Endothelial cell of umbilical vein (primary cell): ENCODE results near the gene ANXA9. TPM values are rescaled to one million over a fixed set of nuclear protein-coding genes. Genes with fewer than 3 reads are reported as not detected.

Source experiments
- BruUV-seq: library from RNA; stranded (reverse); fragments of 400-500 nt; replicated peaks from 2 replicates; lab custom pipeline; 2021; lab: Mats Ljungman, UMichigan
- CTCF ChIA-PET: fragments of 300-600, 350-600 bp; sonication (Branson Sonifier 250); formaldehyde crosslinking; loops from one replicate; lab custom pipeline; 2021; ENCODE audit warnings: antibody characterized with exemption, inconsistent platforms; lab: Charles Lee
- POLR2A ChIA-PET: fragments of 300-600, 350-600 bp; sonication (Branson Sonifier 250); formaldehyde crosslinking; loops from one replicate; lab custom pipeline; 2021; ENCODE audit warnings: antibody characterized with exemption, inconsistent platforms; lab: Charles Lee
- DNase-seq: peaks from one replicate; pipeline ENCODE4 v3.0.0-alpha.2; 2011; ENCODE audit warnings: low read depth, low spot score
- FAIRE-seq: peaks from 2 replicates; lab custom pipeline; 2011; peaks lifted over from hg19 to GRCh38; lab: Jason Lieb, UNC
- H2AFZ ChIP-seq: 2 replicates; pipeline ENCODE4 v1.6.0; 2012; ENCODE audit warnings: low read depth, low read length, control low read depth, inconsistent platforms
- H3K27ac ChIP-seq: 2 replicates; pipeline ENCODE4 v1.5.1; 2011; ENCODE audit warnings: low read depth, mild to moderate bottlenecking, control low read depth, low read length, moderate library complexity; ENCODE audit not compliant: insufficient read depth
- H3K27me3 ChIP-seq, 2 experiments: 2 replicates each; pipeline versions ENCODE4 v1.6.0 to v1.6.1; 2011; ENCODE audit warnings: low read length in 2 of 2, mixed read lengths in 1 of 2; ENCODE audit not compliant: control insufficient read depth in 2 of 2, insufficient read depth in 2 of 2
- H3K36me3 ChIP-seq, 2 experiments: 2 replicates in 1 of 2; 3 replicates in 1 of 2; pipeline ENCODE4 v1.5.1; 2011; ENCODE audit warnings: low read length in 2 of 2, mild to moderate bottlenecking in 1 of 2, moderate library complexity in 1 of 2; ENCODE audit not compliant: control insufficient read depth in 2 of 2, insufficient read depth in 2 of 2; ENCODE audit errors: extremely low read depth in 1 of 2
- H3K4me1 ChIP-seq: 3 replicates; pipeline ENCODE4 v1.5.1; 2011; ENCODE audit warnings: mild to moderate bottlenecking, low read length; ENCODE audit not compliant: control insufficient read depth, insufficient read depth; ENCODE audit errors: extremely low read depth
- H3K4me2 ChIP-seq: 2 replicates; pipeline ENCODE4 v1.6.1; 2011; ENCODE audit warnings: low read length, control low read depth, mixed read lengths; ENCODE audit not compliant: insufficient read depth
- H3K4me3 ChIP-seq, 3 experiments: fragments of 200-600 bp in 1 of 3; sonication (generic), shearing (Covaris generic) in 1 of 3; replicated peaks in 1 of 3; 2 replicates each; pipeline ENCODE4 v1.5.1; 2011 to 2016; ENCODE audit warnings: control low read depth in 3 of 3, low read length in 3 of 3, mild to moderate bottlenecking in 2 of 3, inconsistent platforms in 1 of 3, low read depth in 1 of 3, moderate library complexity in 1 of 3; ENCODE audit not compliant: insufficient read depth in 1 of 3
- H3K79me2 ChIP-seq: 2 replicates; pipeline ENCODE4 v1.6.0; 2012; ENCODE audit warnings: low read length, inconsistent platforms; ENCODE audit not compliant: control insufficient read depth, insufficient read depth
- H3K9ac ChIP-seq: replicated peaks from 2 replicates; pipeline ENCODE3; 2011; ENCODE audit warnings: low read length, control low read depth; ENCODE audit not compliant: insufficient read depth; ENCODE audit errors: extremely low read depth
- H3K9me1 ChIP-seq: replicated peaks from 3 replicates; pipeline ENCODE4 v1.6.0; 2011; ENCODE audit warnings: mild to moderate bottlenecking, low read length; ENCODE audit not compliant: control insufficient read depth, insufficient read depth; ENCODE audit errors: extremely low read depth
- H3K9me3 ChIP-seq: replicated peaks from 2 replicates; pipeline ENCODE4 v1.5.1; 2012; ENCODE audit warnings: low read length, inconsistent platforms; ENCODE audit not compliant: control insufficient read depth, insufficient read depth
- H4K20me1 ChIP-seq: replicated peaks from 2 replicates; pipeline ENCODE3; 2011; ENCODE audit warnings: mild to moderate bottlenecking, low read length; ENCODE audit not compliant: control insufficient read depth, insufficient read depth; ENCODE audit errors: extremely low read depth
- CTCF ChIP-seq, 2 donors: IDR thresholded peaks; 1 replicate in 1 of 2; 2 replicates in 1 of 2; pipeline ENCODE4 v1.5.1; 2011; ENCODE audit warnings: low read length in 2 of 2, mild to moderate bottlenecking in 2 of 2, moderate library complexity in 2 of 2, control low read depth in 1 of 2, inconsistent platforms in 1 of 2, low read depth in 1 of 2; ENCODE audit not compliant: insufficient read depth in 1 of 2; ENCODE audit errors: extremely low read depth in 1 of 2
- EZH2 ChIP-seq: IDR thresholded peaks from 2 replicates; pipeline ENCODE4 v1.6.1; 2012; ENCODE audit warnings: borderline replicate concordance, low read depth, mild to moderate bottlenecking, moderate library complexity, low read length, inconsistent platforms; ENCODE audit not compliant: severe bottlenecking
- FOS ChIP-seq: IDR thresholded peaks from 2 replicates; pipeline ENCODE4 v1.6.1; 2011; ENCODE audit warnings: mild to moderate bottlenecking, low read length, moderate library complexity, borderline replicate concordance; ENCODE audit not compliant: insufficient read depth
- GATA2 ChIP-seq: IDR thresholded peaks from 2 replicates; pipeline ENCODE4 v1.7.0; 2011; ENCODE audit warnings: low read depth, mild to moderate bottlenecking, moderate library complexity, mixed read lengths, low read length; ENCODE audit not compliant: insufficient read length, insufficient read depth
- JUN ChIP-seq: IDR thresholded peaks from 2 replicates; pipeline ENCODE4 v1.6.1; 2011; ENCODE audit warnings: borderline replicate concordance, low read depth; ENCODE audit not compliant: insufficient read length, insufficient read depth
- MAX ChIP-seq: IDR thresholded peaks from 2 replicates; pipeline ENCODE4 v1.6.1; 2011; ENCODE audit not compliant: insufficient read depth, insufficient read length
- MYC ChIP-seq: IDR thresholded peaks from one replicate; pipeline ENCODE4 v1.6.1; 2011; ENCODE audit warnings: mild to moderate bottlenecking, low read depth, low read length
- POLR2A ChIP-seq: IDR thresholded peaks from 2 replicates; pipeline ENCODE4 v1.6.1; 2012; ENCODE audit warnings: low read depth, mild to moderate bottlenecking, control low read depth, low read length
- POLR2AphosphoS5 ChIP-seq: IDR thresholded peaks from 2 replicates; pipeline ENCODE4 v1.6.1; 2012; ENCODE audit warnings: low read depth, mild to moderate bottlenecking, control low read depth, low read length, moderate library complexity; ENCODE audit not compliant: insufficient read depth
- dilution Hi-C: fragments of 300-500 bp; cut with MboI; formaldehyde crosslinking; loops from one replicate; pipeline ENCODE4 v1.15.0; 2019; ENCODE audit warnings: low sequenced_read_pairs; ENCODE audit not compliant: extremely low pct_ligation_motif_present
- intact Hi-C: fragments of 100-400 bp; cut with micrococcal nuclease; formaldehyde crosslinking; loops from one replicate; pipeline ENCODE4 v1.10.0; 2022
- polyA plus RNA-seq, 4 experiments: library from polyadenylated mRNA; depleted of rRNA in 3 of 4; stranded (reverse) in 3 of 4; unstranded in 1 of 4; fragments of >200 nt; gene quantifications; 2 replicates each; pipeline versions ENCODE4 v1.2.1 to v1.2.3, GENCODE V29; 2011 to 2012; ENCODE audit warnings: missing spikeins in 1 of 4
- total RNA-seq: library from RNA; stranded (reverse); gene quantifications from 2 replicates; pipeline ENCODE4 v1.2.3, GENCODE V29; 2021

Gene ANXA9
- total and polyA plus RNA-seq, 2 donors (not counting 3 experiments of a cell fraction or from before 2014, with no cell fraction given), result not detected

GRCh38 chr1:150961756-150962155 lies 20.3 kb upstream of the ANXA9 start:
- no peak overlapping the region for H3K4me2 ChIP-seq
- H3K4me3 ChIP-seq, result no peak overlapping the region
- H3K9ac ChIP-seq, result no peak overlapping the region
- intact Hi-C loops (no loop called here), dilution Hi-C loops (no loop called here)
- FAIRE-seq (no peak), DNase-seq (no peak)
- H3K9me3 ChIP-seq, result no peaks in the 10 kb centered on the region
- H3K36me3 ChIP-seq, result peaks cover 17 to 31% of the 10 kb centered on the region in 2 experiments
- no TSS peak for BruUV-seq
- H2AFZ ChIP-seq, result no peak overlapping the region
- peaks cover 3% of the 10 kb centered on the region for H3K4me1 ChIP-seq
- ChIA-PET POLR2A (no interaction called here), CTCF (interaction anchor here (2.1 to 2.5 kb wide), 2 partner anchors 12 to 34 kb away, joined by 9 to 11 read pairs; partner anchors contain the start of gene CERS2)
- H3K27me3 ChIP-seq, result no peaks in the 10 kb centered on the region
- no peaks in the 10 kb centered on the region for H3K79me2 ChIP-seq
- no peaks in the 10 kb centered on the region for H3K9me1 ChIP-seq
- no peak overlapping the region for H3K27ac ChIP-seq
- TF ChIP-seq GATA2, result no peak
- TF ChIP-seq CTCF (IDR thresholded peaks at IDR 0.05; ENCODE audit: extremely low read depth in 1 of 2, insufficient read depth in 1 of 2, low read depth in 1 of 2, low read length in 2 of 2), result no peak
- no peak for TF ChIP-seq FOS
- TF ChIP-seq POLR2A, result no peak
- TF ChIP-seq MAX, result no peak
- TF ChIP-seq EZH2, result no peak
- no peak for TF ChIP-seq POLR2AphosphoS5
- TF ChIP-seq MYC, result no peak
- no peak for TF ChIP-seq JUN
- no peaks in the 10 kb centered on the region for H4K20me1 ChIP-seq
